ENCODE data around the gene MITF.
A peak's percentile ranks its signal among the peaks of the same experiment; 100 is the strongest.

MITF gene

DNA sequence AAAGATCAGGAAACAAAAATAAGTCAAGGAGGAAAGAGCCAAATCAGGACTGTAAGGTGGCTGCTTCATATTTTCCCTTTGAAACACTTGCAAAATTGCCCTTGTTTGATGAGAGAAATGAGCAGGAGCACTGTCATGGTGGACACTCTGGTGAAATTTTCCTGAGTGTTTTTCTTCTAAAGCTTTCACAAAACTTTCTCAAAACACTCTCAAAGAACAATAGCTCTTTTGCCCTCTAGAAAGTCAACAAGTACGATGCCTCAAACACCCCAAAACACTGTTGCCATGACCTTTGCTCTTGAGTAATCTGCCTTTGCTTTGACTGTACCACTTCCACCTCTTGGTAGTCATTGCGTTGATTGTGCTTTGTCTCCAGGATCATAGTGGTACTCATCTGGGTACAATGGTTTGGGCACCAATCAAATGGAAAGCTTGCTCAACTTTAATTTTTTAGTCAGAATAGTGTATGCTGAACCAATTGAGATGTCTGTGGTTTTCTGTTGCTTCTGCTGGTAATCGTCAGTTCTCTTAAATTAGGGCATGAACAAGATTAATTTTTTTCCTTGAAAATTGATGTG lies 13.2 kb upstream of the MITF start:
- DNase-seq (ENCODE audit: low spot score) = no peak

DNA sequence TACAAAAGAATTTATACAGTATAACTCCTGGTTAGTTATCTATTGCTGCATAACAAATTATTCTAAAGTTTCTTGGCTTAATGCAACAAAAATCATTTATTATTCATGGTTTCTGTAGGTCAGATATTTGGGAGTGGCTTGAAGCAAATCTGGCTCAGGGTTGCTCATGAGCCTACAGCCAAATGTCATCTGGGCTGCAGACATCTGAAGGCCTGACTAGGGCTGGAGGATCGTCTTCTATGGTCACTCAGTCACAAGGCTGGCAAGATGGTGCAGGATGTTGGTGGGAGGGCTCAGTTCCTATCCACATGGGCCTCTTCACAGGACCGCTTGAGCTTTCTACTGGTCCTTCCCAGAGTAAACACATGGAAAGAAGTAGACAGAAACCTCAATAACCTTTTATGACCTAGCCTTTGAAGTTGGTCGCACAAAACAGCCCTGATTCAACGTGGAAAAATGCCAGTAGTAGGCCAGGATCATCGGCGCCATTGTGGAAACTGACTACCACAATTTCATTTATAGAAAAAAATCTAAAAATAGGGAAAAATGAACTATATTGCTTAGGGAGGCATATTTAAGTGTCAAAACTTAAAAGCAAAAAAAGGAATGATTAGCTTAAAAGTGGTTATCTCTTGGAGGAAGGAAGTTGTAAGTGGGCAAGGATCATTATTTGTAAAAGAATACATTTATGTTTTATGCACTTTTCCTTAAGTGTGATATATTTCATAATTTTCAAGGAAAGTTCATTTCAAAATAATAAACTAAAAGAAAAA lies 9.9 kb upstream of the MITF start:
- peak; percentile 65 for DNase-seq (ENCODE audit: low spot score)

DNA sequence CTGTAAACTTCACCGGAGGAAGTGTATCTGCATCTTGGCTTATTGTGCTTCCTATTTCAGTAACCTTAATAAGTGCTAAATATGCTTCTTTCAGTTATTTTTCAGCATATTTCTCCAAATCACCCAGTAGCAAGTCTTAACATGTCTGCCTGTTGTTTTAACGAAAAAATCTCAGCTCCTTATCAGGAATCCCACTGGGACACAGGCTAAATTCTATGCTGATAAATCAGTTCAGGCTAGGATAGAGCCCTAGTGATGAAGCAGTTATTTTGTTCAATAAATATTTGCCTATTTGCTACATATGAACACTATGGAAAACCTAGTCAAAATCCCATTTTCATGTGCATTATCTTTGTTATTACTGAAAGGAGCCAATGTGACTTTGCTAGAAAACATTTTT lies 8.2 kb upstream of the MITF start:
- DNase-seq (ENCODE audit: low spot score) = no peak

DNA sequence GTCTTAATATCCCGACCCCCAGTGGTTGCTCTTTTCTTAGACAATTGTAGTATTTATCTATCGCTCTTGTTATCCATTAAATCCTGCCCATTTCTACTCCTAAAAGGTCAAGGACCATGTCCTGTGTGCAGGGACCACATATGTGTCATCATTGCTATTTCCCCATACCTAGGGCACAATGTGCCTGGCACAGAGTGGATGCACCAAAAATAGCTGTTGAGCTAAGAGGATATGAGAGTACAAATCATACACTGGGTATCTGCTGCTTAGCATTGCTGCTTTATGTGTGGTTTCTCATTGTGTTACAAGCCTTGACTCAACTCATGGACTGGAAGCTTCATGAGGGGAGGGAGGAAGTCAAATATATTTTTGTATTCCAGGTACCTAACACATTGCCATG lies 3.4 kb upstream of the MITF start:
- no peak for DNase-seq (ENCODE audit: low spot score)

DNA sequence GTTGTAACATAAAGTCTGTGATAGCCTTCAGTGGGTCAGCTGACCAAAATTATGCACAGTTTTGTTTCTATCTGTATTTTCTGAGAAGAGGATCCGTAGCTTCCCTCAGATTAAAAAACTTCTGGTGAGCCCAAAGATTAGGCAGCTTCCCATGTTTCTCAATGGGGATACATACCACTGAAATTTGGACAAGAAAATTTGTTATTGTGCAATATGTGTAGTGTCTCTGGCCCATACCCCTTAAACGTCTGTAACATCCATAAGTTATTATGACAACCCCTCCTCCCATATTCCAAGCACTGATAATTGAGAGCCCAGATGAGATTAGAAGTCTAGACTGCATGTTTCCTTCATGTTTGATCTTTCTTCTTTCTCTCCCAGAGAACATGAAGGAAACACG lies 1.9 kb upstream of the MITF start:
- DNase-seq (ENCODE audit: low spot score) = no peak

DNA sequence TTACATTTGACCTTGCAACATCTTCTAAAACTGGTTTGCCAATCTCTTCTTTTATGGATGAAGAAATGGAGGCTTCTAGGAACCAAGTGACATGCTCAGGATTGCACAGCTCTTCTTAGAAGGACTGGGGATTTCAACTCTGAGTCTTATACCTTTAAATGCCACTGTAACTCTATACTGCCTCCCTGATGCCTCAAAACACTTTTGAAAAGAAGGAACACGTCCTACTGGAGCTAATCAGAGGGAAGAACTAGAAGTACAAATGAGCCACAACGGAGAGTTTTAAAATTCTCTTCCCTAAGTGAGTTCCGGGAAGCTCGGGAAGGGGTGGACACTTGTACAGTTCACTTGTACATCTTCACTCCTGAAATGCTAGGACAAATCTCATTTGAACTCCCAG lies 949 bp upstream of the MITF start:
- DNase-seq (ENCODE audit: low spot score) = peak; percentile 39

DNA sequence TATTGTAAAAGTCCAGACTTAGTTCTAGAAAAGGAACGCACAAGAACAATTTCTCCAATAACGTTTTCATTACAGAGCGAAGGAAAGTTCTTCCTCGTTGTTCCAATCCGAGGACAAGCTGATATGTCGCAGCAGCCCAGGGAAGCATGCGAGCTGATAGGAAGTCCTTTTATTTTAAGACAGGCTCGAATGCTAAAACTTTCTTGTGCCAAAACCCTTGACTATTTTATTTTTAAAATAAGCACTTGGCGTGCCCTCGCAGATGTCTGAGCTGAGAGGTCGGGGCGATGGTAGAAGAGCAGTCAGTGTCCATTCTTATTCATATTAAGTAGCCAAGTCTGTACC lies 433 bp upstream of the MITF start:
- DNase-seq (ENCODE audit: low spot score) = no peak

DNA sequence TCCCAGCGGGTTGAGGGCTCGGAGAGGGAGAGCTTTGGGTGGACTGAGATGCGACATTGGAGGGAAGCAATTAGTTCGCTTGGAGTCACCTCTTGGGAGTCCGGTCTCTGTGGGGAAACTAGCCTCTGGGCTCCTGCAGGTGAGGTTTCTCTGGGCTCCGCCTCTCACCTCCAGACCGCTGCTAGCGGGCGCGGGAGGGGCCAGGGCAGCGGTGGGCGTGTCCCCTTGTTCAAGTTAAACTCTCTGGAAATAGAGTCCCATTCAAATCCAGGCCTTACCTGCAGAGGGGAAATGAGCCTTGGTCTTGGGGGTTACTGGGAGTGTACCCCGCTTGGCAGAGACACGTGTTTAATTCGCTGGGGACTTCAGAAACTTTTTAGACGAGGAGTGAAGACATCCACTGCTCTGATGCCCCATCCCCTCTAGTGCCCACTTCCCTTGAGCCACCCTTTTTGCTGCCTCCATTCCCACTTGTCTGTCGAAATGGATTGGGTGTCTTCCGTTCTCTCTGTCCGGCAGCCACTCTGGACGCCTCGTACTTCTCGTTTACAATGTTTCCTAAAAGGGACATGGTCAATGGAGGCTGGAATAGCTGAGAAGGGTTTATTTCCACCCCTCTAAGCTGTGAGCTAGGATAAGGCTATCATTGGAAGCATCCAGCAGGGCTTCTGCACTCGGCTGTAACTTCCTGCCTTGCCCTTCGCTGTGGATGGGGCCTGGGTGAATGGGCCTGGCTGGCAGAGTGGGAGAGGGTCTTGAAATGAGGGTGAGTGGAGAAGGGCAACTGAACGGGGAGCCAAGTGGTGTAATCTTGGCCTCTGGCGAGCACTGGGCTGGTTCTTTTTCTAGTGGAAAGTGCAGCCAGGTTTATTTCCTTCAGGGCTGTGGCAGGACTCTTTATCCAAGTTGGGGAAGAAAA lies 1.1 kb downstream of the MITF start:
- peak; percentile 66 for DNase-seq (ENCODE audit: low spot score)

DNA sequence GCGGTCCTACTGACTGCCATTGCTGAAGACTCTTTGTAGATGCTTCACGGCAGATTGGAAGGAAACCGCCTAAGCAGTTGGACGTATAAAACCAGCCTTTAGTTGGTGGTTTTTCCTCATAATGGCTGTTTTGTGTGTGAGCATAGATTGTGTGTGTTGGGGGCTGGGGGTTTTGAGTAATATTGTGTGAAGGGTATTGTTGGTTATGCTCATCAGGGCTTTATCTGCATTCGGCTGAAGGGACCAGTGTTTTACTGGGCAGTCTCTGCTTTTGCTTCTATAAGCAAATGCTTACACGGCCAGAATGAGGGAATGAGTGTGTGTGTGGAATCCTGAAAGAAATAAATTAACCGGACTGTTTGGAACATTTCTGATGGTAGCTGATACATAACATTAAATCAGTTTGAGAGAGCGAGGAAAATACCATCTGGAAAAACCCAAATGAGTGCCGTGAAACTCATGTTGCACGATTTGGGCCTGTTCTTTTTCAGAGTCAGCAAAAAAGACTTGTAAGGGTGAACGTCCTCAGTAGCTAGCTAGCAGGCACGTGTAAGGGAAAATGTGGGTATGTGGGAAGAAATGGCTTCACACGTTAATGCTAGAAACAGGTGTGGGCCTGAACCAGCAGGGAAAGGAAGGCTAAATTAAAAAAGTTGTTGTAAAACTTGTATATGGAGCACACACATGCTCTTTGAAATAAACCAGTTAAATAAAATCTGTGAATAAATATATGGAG lies 1.9 kb downstream of the MITF start:
- no peak for DNase-seq (ENCODE audit: low spot score)

DNA sequence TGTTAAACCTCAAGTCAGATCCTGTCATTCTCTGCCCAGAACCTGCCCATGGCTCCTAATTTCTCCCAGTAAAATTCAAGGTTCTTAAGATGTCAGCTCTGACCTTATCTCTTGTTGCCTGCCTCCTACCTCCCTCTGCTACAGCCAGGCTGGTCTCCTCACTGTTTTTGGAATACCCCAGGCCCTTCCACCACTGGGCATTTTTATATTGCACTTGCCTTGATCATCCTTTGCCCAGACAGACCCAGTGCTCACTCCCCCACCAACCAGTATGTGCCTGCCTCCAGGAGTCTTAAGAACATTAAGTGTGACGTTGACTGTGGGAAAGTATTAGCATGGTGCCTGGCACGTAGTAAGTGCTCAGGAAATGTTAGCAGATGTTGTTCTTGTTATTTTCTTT lies 3.1 kb downstream of the MITF start:
- no peak for DNase-seq (ENCODE audit: low spot score)

DNA sequence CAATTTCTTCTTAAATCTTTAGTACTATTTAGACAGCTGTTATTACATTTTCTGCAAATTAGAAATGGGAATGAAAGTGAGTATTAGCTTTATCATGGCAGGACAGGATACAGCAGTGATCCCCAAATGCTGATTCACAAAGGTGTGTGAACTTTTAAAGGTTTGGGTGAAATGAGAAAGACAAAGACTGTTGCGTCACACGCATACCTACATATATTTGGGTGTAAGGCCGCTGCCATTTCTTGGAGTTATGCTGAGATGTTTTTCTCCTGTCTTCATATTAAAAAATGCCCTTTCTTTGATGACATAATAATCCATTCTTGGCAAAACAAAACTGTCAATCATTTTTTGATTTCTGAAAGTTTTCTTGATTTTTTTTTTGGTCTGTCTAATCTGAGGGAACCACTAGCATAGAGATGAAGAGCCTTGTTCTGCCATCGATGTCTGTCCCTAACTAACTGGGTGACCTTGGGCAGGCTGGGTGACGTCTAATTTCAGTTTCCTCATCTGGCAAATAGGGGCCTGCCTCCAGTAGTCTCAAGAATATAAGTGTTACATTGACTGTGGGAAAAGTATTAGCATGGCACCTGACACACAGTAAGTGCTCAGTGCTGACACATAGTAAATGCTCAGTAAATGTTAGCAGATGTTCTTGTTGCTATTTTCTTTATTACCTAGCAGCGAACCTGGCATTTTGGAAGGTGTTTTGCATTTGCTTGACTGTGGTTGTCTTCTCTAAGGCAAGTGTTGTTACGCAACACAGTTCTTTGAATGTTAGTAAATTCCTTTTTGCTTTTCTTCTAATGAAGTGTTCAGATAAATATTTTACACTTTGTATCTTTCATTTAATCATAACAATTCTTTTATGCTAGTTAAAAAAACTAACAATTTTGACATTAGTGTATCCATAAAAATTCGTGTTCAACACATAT lies 5.0 kb downstream of the MITF start:
- no peak for DNase-seq (ENCODE audit: low spot score)

DNA sequence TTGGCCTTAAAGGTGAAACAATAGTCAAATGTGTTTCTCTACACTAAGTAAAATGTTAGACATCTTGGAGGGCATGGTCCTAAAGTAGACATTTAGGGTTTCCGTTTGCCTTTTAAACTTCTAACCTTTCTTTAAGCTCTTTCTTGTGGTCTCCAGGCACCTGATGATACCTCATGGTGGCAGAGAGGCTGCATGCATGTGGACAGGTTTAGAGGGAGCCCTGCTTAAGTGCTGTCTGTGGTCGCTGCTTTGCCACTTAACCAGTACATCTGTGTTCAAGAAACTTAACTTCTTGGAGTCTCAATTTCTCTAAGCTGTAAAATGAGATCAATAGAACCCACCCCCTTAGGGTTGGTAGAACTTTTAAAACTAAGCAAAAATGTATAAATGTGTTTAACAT lies 6.2 kb downstream of the MITF start:
- DNase-seq (ENCODE audit: low spot score) = no peak

DNA sequence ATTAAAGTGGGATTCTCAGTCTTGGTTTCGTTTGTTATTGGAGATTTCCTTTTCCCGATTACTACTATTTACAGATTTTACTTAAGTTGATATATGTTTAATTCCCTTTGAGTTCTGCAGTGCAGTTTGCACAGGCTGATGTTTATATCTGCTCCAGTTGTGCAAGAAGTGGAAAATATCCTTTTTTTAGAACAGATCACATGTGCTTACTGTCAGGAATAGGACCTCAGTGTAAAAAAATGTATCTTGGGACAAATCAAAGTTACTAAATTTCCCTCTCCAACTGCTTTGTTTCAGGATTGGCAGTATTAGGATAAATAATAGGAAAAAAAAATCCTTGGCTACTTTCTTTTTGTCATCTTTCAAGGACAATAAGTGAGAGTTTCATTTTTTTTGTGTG lies 6.9 kb downstream of the MITF start:
- DNase-seq (ENCODE audit: low spot score) = no peak

DNA sequence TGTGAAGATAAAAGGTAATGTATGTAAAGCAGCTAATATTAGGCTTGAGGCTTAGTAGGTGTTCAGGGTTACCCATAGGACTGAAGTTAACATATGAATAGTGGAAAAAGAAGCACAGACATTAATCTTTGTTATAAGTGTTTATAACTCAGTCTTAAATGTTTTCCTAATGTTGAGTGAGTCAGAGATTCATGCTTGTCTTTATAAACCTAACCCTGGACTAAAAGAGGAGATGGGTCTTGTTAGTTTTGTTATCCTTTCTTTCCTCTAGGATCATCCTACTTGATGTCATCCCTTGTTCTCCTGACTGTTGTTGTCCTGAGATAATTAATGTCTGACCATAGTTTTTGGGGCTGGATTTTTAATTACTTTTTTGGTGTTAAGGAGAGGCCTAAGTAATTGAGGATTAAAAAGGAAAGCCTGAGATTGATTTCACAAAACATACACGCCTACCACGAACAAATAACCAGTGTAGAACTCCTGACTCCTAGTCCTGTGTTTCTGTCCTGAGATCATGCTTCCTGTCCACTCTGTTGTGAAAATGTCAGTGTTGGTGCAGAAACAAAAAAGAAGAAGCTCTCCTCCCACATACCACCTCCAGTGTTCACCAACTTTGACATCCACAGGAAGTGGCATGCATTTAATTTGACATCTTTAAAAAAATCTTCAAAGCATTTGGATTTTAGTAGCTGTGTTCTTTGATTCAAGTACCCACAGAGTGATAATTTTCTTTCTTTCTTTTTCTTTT lies 8.4 kb downstream of the MITF start:
- no peak for DNase-seq (ENCODE audit: low spot score)

DNA sequence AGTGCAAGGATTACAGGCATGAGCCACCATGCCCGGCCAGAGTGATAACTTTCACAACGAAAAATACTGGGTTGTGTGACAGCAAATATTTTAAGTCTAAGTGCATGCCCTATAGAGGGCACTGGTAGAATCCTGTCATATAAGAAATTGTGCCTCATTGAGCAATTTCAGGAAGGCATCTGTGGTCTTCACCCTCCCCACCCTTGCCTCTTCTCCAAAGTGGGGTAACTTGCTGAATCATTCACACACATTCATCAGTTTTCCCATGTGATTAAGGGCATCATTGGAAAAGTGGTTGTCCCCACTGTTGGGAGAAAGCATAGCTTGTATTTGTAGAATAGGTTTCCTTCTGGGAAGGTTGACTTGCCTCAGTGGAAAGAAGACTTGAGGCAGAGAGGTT lies 9.2 kb downstream of the MITF start:
- DNase-seq (ENCODE audit: low spot score) = no peak

DNA sequence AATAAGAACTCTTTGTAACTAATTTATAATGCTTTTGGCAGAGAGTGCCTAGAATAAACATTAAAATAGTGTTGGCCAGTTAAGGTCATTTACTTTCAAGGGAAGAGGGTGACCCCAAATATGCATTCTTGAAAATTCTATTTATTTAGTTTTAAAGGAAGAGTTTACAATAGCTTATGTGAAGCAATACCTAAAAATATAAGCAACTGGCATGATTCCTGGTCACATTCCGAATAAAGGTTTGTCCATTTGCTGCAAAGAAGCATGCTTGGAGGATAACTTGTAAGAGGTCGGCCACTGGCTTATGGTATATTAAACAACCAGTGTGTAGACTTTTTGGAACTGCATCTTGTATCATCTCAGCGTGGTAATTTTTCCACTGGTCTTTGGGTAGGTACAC lies 10.2 kb downstream of the MITF start:
- no peak for DNase-seq (ENCODE audit: low spot score)

DNA sequence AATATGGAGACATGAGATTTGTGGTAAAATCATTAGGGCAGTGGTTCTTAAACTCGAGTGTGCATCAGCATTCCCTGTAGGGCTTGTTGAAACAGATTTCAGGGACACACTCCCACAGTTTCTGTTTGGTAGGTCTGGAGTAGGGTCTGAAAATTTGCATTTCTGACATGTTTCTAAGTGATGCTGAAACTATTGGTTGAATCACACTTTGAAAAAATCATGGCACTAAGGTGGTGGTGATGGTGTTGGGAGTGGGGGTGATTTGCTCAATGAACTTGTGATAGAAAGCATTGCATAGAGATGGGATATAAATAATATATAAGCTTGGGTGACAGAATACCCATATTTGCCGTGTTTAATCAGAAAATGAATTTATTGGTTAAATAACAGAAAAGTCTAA lies 11.3 kb downstream of the MITF start:
- no peak for DNase-seq (ENCODE audit: low spot score)

DNA sequence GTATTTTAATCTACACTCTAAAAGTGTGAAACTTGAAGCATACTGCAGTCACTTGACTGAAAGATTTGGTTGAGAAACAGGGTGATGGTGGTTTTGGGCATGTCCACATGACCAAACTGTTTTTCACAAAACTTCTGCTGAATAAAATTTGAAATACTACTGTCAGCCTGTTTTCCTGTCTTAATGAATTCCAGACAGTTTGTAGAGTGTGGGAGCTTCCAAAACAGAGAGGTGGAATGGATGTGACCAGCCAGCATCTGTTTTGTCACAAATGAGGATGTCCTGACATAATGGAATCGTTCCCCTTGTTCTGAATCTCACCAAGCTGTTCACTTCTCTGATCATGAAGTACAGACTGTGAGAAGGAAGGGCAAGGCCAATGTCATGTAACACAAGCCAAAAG lies 11.8 kb downstream of the MITF start:
- DNase-seq (ENCODE audit: low spot score) = no peak

DNA sequence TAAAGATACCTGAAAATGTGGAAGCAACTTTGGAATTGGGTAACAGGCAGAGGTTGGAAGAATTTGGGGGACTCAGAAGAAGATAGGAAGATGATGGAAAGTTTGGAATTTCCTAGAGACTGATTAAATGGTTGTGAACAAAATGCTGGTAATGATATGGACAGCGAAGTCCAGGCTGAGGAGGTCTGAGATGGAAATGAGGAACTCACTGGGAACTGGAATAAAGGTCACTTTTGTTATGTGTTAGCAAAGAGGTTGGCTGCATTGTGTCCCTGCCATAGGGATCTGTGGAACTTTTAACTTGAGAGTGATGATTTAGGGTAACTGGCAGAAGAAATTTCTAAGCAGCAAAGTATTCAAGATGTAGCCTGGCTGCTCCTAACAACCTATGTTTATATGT lies 13.0 kb downstream of the MITF start:
- DNase-seq (ENCODE audit: low spot score) = no peak

DNA sequence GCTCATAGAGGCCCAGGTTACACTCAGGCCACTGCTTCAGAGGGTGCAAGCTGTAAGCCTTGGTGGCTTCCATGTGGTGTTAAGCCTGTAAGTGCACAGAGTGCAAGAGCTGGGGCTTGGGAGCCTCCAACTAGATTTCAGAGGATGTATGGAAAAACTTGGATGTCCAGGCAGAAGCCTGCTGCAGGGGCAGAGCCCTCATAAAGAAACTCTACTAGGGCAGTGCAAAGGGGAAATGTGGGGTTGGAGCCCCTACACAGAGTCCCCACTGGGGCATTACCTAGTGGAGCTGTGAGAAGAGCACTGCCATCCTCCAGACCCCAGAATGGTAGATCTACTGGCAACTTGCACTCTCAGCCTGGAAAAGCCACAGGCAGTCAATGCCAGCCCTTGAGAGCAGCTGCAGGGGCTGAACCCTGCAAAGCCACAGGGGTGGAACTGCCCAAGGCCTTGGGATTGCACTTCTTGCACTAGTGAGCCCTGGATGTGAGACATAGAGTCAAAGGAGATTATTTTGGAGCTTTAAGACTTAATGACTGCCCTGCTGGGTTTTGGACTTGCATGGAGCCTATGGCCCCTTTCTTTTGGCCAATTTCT lies 14.0 kb downstream of the MITF start:
- DNase-seq (ENCODE audit: low spot score) = no peak

Measured in SW480 (cell line).